ENCODE results near the gene PTPRN2.
"Not testable (repeated sequence)": the region's sequence is repeated elsewhere in the genome, so short reads cannot be mapped to it uniquely, and the experiment has no call there.

Gene PTPRN2

DNA sequence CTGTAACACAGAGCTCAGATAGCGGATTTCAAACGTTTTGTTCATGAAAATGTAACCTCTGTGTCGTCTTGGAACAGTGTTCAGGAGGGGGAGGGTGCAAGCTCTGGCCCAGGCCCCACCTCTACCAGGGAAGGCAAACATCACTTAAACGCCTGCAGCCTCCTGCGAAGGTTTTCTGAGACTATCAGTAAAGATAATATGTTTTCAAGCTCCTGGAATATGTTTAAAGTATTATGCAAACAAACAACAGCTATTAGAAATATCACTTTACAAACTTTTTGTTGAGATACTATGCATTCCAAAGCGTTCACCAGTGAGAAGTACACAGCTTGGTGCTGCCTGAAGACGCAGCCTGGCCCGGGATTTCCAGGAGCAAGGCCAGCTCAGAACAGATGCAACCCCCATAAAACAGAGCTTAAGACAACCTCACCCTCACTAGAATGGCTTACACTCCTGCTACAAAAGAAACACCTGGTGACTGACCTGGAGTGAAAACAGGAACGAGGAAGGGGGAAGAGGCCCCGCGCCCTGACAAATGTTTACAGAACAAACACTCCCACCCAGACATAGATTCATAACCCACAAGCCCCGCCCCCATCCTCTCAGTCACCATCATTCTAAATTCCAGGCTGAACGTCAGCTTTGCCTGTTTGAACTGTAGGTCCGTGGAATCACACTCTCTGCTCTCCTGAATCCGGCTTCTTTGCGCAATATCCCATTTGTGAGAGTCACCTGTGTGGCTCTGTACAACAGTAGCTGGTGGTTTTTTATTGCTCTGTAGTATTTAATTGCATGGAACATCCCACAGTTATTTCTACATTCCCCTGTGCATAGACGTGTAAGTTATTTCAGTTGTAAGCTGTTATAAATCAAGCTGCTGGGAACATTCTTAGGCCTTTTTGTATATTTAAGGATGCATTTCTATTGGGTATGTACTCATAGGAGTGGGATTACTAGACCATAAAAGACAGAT lies 155.0 kb downstream of the PTPRN2 start:
- DNase-seq, result no peak

- DNase-seq, result no peak
These were observed 155.7 kb downstream of the PTPRN2 start for GRCh38 chr7:158431941-158432347.

- DNase-seq, result no peak
These were observed 156.3 kb downstream of the PTPRN2 start for GRCh38 chr7:158431055-158431940.

DNA sequence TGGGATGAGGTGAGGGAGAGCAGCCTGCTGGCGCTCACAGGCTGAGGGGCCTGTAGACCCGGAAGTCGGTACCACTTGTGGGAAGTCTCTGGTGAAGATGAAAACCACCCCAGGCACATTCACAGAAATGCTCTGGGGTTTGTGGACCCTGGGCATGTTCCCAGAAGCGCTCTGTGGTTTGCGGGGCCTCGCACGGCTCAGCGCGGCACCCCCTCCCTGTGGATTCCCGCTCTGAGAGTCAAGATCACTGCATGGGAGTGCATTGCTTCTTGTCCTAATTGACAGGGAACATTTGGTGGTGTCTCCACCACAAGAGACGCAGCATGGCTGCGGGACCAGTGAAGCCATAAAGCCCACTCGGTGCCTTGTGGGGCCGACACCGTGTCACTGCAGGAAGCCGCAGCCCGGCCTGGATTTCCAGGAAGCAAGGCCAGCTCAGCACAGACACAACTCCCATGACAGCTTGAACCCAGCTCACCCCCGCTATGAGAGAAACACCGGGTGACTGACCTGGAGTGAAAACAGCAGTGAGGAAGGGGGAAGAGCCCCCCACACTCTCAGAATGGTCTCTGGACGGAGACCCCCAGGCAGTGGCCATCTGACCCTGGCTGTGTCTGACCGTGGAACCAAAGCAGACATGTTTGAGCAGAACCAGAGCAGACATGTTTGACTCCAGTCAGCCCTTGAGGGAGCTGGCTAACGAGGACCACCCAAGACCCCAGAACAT lies 157.2 kb downstream of the PTPRN2 start:
- no peak for DNase-seq

GRCh38 chr7:158428837-158429753 lies 158.5 kb downstream of the PTPRN2 start:
- no peak for DNase-seq

DNA sequence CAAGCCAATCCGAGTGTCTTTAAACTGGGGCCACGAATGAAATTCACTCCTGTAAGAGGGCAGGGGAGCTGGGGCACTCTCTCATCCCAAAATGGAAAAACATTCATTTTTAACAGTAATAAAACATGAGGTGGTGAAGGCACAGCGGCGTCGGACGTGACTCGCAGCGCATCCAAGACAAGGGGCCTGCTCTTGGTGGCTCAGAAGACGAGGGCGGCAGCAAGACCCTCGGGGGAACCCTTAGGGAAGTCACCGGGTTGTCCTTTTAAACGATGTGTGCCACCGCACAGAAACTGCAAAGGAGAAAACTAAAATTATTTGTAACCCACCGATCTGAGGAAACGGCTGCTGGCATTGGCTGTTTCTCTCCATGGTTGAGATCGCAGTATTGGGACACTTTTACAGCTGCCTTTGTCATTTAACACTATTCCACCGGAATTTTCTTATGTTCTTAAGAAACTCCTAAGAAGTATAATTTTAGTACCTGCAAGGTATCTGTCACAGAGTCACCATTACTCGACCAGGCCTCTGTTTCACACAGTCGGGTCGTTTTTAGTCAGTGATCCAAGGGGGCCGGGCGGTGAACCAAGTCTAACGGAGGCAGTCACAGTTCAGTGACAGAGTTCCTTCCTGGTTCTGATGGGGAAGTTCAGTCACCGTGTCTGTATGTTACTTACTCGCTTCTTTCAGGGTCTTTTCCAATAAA lies 159.3 kb downstream of the PTPRN2 start:
- no peak for DNase-seq

DNA sequence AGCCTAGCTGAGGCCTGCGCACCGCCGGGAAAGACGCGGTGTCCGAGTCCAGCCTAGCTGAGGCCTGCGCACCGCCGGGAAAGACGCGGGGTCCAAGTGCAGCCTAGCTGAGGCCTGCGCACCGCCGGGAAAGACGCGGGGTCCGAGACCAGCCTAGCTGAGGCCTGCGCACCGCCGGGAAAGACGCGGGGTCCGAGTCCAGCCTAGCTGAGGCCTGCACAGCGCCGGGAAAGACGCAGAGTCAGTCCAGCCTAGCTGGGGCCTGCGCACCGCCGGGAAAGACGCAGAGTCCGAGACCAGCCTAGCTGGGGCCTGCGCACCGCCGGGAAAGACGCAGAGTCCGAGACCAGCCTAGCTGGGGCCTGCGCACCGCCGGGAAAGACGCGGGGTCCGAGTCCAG lies 161.9 kb downstream of the PTPRN2 start:
- DNase-seq, result not testable (repeated sequence)

- no peak for DNase-seq
These were observed 163.1 kb downstream of the PTPRN2 start for GRCh38 chr7:158424531-158424930.

GRCh38 chr7:158424011-158424410 lies 163.6 kb downstream of the PTPRN2 start:
- DNase-seq, result no peak

- peak; percentile 61 for DNase-seq
These were observed 164.6 kb downstream of the PTPRN2 start for GRCh38 chr7:158422887-158423560.

GRCh38 chr7:158422196-158422886 lies 165.3 kb downstream of the PTPRN2 start:
- no peak for DNase-seq

DNA sequence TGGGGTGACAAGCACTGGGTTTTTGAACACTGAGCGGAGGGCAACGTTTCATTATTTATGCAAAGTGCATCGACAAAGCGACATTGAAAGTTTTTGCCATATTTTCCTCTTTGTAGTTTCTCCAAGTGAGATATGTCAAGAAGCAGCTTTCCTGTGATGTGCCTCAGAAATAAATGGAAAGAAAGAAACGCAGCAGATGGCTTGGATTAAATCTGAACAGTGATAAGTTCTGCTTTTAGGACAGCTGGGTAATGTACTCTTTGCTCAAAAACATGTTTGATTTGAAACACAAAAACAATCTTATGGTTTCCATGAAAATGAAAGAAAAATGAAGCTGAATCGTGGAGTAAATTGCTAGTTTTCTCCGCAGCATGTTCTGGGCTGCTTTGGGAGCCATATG lies 166.3 kb downstream of the PTPRN2 start:
- no peak for DNase-seq

- no peak for DNase-seq
These were observed 166.9 kb downstream of the PTPRN2 start for GRCh38 chr7:158420591-158421340.

- DNase-seq, result no peak
These were observed 168.3 kb downstream of the PTPRN2 start for GRCh38 chr7:158419238-158419785.

DNA sequence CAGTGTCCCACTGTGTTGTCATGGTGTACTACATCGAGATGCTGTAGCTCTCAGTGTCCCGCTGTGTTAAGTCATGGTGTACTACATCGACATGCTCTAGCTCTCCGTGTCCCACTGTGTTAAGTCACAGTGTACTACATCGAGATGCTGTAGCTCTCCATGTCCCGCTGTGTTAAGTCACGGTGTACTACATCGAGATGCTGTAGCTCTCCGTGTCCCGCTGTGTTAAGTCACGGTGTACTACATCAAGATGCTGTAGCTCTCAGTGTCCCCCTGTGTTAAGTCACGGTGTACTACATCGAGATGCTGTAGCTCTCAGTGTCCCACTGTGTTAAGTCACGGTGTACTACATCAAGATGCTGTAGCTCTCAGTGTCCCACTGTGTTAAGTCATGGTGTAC lies 169.2 kb downstream of the PTPRN2 start:
- not testable (repeated sequence) for DNase-seq

GRCh38 chr7:158416283-158416933 lies 171.2 kb downstream of the PTPRN2 start:
- no peak for DNase-seq

- DNase-seq, result no peak
These were observed 172.3 kb downstream of the PTPRN2 start for GRCh38 chr7:158415316-158415715.

GRCh38 chr7:158414486-158414961 lies 173.1 kb downstream of the PTPRN2 start:
- no peak for DNase-seq
